IPS-NIHi7 (cell line): Measurements from ENCODE around the gene RBP4.
A peak's percentile ranks its signal among the peaks of the same experiment; 100 is the strongest.

Source experiments
- DNase-seq: peaks from one replicate; pipeline ENCODE4 v3.0.0; 2012; ENCODE audit warnings: mixed read lengths; ENCODE audit errors: extremely low spot score

RBP4 gene

DNA sequence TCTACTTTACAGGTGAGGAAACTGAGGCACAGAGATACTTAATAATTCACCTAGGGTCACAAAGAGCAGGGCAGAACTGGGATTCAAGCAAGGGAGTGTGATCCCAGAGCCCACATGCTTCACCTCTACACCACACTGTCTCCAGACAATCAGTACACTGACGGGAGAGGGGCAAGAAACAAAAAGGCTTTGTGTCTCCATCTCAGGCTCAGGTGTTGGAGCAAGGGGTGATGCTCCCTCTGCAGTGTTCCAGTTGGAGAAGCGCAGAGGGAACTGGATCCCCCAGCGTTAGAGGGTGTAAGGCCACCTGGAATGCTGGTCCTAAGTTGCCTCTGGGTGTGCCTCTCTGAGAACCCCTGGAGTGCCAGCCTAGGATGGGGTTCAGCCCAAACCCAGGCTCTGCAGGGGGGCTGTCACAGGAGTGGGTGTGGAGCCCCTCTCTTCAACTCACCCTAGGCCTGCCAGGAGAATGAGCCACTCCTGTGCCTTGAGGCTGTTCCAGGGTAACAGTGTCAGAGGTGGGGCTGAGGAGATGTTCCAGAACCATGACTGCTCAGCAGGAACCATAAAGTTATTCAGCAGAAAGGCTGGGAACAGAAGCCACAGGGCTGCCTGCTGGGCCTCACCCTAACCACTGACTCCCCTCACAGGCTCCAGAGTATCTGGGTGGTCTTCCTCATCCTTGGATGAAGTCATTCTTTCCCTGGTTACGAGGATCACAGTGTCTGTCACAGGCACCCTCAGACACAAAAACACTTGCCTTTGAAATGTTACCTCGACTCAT lies 5.5 kb downstream of the RBP4 start:
- DNase-seq, result no peak

DNA sequence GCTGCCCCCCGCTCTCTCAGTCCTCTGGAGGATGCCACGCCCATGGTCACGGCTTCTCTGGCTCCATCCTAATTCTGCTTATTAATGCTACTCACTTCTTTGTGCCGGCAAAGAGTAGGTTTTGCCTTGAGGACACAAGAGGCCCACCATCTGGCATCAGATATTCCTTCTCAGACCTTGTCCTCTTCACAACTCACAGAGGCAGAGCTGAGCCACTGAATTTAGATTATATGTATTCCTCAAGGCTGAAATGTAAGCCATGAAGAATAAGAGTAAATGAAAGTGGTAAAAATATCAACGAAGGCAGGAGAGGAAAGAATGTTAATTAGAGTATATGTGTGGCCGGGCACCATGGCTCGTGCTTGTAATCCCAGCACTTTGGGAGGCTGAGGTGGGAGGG lies 6.5 kb downstream of the RBP4 start:
- no peak for DNase-seq

GRCh38 chr10:93593749-93594148 lies 7.3 kb downstream of the RBP4 start:
- DNase-seq, result no peak

- no peak for DNase-seq
Measured at GRCh38 chr10:93593254-93593653, 7.8 kb downstream of the RBP4 start.

DNA sequence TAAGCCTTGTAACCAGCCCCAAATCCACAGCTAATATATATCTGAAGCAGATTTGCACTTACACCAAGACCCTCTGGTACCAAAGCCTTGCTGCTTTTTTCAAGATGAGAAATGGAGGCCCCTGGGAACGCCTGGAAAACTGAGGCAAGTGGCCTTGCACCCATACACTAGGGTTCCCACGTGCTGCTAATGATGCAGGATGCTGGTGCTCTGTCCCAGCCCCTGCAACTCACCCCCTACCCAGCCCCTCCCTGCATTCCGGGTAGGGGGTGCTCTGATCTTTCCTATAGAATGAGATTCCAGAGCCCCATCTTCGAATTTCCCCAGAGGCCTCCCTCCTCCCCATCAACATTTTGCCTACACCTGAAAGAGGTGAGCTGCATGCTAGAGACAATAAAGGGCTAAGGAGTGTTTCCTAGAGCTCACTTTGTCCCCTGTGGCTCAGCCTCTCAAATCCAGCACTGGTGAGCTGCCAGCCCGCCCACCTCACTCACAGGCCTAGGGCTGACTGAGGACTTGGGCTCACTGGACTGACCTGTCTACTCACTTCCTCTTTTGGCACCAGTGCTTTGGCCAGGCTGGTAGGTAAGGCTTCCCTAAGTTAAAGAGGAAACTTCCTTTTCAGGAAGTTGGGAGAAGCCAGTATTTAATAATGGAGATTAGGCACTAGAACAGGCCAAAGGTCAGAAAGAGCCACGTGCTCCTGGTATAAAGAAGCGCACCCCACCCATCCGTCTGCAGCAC lies 9.8 kb downstream of the RBP4 start:
- DNase-seq, result peak; percentile 46

DNA sequence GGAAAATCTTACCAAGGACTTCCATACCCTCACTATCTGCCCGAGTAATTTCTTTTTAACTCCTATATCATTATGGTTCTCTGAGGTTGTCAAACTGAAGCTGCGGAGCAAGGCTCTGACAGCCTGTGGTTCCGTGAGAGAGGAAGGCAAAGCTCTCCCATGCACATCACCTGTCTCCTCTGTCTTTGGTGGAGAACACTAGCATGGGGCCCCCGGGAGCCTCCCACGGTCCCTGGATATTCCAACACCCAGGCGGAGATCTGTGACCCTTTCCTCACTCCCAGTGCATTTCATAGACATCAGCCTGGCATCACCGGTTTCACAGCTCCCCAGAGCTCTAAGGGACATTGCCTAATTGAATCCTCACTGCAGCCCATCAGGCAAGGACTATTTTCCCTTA lies 10.4 kb downstream of the RBP4 start:
- DNase-seq, result no peak

DNA sequence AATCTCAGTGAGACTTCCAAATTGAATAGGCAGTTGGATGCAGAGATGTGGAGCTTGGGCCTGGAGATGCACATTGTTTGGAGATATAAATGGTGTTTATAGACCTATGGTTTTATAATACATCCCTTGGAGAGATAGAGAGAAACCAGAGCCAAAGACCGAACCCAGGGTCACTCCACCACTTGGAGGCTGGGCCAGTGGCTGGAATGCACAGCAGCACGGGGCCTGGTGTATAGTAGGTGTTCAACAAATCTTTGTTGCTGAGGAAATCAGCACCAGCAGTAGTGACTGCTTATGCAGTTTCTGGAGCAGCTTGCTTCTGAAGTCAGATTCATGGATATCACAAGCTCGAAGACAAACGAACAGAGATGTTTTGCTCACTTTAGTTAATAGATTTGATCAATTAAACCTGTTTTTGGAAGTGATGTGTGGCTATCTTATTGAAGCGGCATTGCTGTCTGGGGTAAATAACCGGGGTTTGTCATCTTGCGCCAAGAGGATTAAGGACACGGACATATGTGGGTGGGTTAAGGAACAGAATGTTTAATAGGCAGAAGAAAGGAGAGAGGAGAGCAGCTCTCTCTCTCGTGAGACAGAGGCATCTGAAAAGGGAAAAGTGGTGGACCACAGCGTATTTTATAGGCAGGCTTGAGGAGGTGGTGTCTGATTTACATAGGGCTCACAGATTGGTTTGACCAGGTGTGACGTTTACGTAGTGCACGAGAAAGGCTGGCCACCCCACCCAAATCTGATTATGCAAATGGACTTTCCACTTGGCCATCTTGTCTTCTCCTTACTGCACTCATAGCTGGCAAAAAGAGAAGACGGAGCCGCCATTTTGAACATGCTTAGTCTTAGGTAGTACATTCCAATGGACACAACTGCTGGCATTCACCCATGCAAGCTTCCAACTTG lies 11.1 kb downstream of the RBP4 start:
- no peak for DNase-seq

GRCh38 chr10:93584445-93584844 lies 16.6 kb downstream of the RBP4 start:
- no peak for DNase-seq

- peak; percentile 46 for DNase-seq
Measured at GRCh38 chr10:93580828-93581227, 20.2 kb downstream of the RBP4 start.

DNA sequence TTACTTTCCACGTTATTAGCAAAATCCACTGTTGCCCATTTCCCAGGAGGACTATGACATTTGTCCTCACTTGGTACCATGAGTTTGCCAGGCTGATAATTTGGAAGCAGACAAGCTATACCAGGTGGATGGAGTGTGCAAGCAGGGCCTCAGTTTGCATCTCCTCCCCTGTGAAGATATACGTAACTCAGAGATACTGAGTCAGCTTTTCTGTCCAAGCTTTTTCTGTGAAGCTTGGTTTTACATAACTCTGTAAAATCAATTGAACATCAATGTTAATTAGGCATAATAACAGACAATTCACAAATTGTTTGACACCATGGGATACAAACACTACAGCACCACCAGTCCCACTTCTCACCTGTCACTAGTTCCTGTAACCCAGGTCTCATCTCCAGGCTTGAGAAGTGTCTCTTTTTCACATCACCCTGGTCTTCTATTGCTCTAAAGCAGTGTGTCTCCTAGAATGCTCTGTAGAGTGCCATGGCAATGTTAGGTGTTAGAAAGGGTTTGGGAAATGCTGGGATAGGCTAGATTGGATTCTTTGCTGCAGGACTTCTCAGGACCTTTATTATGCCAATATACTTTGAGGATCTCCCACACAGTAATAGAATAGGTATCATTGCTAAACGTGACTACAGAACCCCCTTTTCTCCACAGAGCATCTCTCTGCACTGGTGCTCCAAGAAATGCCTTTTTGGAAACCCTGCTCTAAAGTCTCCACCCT lies 20.9 kb downstream of the RBP4 start:
- no peak for DNase-seq

DNA sequence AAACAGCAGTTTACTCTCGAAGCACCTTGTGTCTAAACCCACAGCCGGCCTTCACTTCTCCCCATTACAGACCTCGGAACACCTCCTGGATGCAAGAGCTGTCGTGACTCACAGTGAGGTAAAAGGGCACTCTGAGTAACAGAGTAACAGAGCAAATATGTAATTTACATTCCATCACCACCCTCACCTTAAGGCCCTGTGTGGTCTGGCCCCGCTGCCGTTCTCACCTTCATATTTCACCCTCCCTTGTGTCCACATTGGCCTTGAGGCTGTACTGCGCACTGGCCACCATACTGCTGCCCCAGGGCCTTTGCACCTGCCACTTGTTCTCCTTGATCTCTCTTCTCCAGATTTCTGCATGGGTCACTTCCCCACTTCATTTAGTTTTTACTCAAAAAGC lies 21.9 kb downstream of the RBP4 start:
- DNase-seq, result no peak

DNA sequence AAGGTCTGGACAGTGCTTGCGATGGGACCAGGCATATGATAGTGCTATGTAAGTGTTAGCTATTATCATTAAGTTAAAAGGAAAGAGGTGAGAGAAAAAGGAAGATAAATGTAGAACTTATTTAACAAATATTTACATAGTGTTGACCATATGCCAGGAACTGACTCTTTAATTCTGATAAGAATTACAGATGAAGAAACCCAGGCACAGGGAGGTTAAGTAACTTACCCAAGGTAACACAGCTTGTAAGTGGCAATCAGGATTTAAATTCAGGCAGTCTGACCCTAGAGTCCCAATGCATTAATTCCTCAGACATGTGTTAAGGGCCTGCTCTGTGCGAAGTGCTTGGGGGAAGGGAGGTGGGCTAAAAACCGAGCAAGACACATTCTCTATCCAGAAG lies 23.5 kb downstream of the RBP4 start:
- DNase-seq, result no peak

GRCh38 chr10:93576888-93577287 lies 24.1 kb downstream of the RBP4 start:
- no peak for DNase-seq

DNA sequence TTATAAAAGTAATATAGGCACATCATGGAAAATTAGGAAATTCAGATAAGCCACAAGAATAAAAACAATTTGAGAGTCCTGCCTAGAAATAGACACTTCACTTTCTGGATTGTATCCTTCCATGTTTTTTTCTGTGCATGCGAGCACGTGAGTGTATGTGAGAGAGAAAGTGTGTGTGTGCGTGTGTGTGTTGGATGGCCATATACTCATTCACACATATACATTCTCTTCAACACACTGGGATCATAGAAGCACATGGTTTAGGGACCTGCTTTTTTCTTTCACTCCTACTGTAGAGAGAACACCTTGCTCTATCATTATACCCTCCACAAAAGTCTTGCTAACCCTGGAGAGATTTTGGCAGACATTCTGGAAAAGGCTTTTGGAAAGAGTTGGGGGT lies 27.1 kb downstream of the RBP4 start:
- no peak for DNase-seq

DNA sequence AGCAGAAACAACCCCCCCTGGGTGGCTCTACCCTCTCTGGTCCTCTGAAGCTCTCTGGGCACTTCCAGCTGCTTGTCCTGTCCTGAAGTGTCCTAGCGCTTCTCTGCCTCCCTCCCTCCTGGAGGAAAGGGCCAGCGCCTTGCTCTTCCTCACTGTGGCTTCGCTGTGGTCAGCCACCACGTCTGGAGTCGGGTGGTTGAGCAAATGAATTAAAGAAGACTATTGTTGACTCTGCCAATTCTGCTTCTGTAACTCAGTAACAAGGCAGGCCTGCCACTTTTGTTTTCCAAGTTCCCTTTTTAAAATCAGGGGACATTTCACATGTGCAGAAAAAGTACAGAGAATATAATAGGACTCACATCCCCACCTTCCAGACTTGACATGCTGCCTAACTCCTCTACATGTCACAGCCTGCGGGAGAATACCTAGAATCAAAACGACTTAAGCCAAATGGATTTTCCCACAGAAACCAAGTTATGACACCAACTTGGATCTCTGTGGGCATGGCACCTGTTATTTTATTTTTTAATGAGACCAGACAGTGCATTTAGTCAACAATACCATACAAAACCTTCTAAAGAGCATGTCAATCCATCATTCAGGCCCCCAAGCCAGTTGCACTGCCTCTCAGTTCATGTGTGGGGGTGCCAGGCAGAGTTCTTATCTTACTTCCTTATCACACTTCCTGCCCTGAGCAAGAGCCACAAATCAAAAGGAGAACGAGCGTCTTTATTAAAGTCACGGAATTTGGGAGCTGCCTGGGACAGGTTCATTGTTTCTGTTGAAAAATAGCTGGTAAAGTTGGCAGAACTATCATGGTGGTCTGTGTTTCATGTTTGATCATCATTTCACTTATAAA lies 27.8 kb downstream of the RBP4 start:
- DNase-seq, result no peak

DNA sequence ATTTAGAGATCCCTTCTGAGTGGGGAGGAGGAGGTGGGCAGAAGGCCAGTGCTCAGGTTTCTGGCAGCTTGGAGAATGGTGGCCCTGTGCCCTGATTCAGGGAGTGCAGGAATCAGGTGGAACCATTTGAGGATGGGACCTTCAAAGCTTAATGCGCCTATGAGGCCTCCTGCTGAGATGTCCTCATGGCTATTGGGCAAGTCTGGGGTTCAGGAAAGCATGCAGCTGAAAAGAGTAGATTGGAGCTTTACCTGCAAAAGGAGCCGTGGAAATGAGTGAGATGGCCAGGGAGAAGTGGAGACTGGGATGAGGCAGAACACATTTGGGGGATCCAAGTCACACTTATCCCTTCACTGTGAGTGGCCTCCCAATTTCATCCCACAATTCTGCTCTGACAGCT lies 28.4 kb downstream of the RBP4 start:
- DNase-seq, result no peak

- peak; percentile 35 for DNase-seq
Measured at GRCh38 chr10:93570383-93570782, 30.7 kb downstream of the RBP4 start.

GRCh38 chr10:93568105-93568390 lies 33.0 kb downstream of the RBP4 start:
- no peak for DNase-seq

GRCh38 chr10:93567277-93568104 lies 33.5 kb downstream of the RBP4 start:
- DNase-seq, result no peak
